OCI-LY7 (cell line): ENCODE data around the gene ARFGEF3. TPM values are rescaled to one million over a fixed set of nuclear protein-coding genes. Genes with fewer than 3 reads are reported as not detected.

Experiments
- BruUV-seq: library from RNA; stranded (reverse); fragments of 400-500 nt; replicated peaks from 2 replicates; lab custom pipeline; 2021; lab: Mats Ljungman, UMichigan
- CTCF ChIA-PET: fragments of 300-600 bp; sonication (Branson Sonifier 250); formaldehyde crosslinking; loops from one replicate; lab custom pipeline; 2022; ENCODE audit warnings: antibody characterized with exemption; ENCODE audit not compliant: unreplicated experiment; lab: Charles Lee
- POLR2A ChIA-PET: fragments of 300-600 bp; sonication (Branson Sonifier 250); formaldehyde crosslinking; loops from one replicate; lab custom pipeline; 2022; ENCODE audit warnings: antibody characterized with exemption; lab: Charles Lee
- DNase-seq: peaks from one replicate; pipeline ENCODE4 v3.0.0-alpha.2; 2015; ENCODE audit warnings: low spot score
- H2AFZ ChIP-seq: fragments of 200-600 bp; sonication (generic), shearing (Covaris generic); 2 replicates; pipeline ENCODE4 v1.6.1; 2014; ENCODE audit warnings: mild to moderate bottlenecking, antibody characterized with exemption, low read length, moderate library complexity
- H3K27ac ChIP-seq: fragments of 200-600 bp; sonication (generic); 2 replicates; pipeline ENCODE4 v1.5.1; 2014; ENCODE audit warnings: mixed run types, low read depth, mild to moderate bottlenecking, moderate library complexity, low read length, inconsistent platforms; ENCODE audit not compliant: poor library complexity, severe bottlenecking
- H3K36me3 ChIP-seq: fragments of 200-600 bp; sonication (generic); 2 replicates; pipeline ENCODE4 v1.6.1; 2014; ENCODE audit warnings: mild to moderate bottlenecking, antibody characterized with exemption, low read length, moderate library complexity, mixed read lengths; ENCODE audit not compliant: insufficient read depth
- H3K4me1 ChIP-seq: fragments of 200-600 bp; sonication (generic); 2 replicates; pipeline ENCODE4 v1.5.1; 2014; ENCODE audit warnings: mild to moderate bottlenecking, low read length; ENCODE audit not compliant: insufficient read depth, poor library complexity, severe bottlenecking
- H3K4me2 ChIP-seq: fragments of 200-600 bp; sonication (generic); 2 replicates; pipeline ENCODE4 v1.6.1; 2014; ENCODE audit warnings: mild to moderate bottlenecking, low read length
- H3K4me3 ChIP-seq: fragments of 200-600 bp; sonication (generic); 2 replicates; pipeline ENCODE4 v1.5.1; 2014; ENCODE audit warnings: mild to moderate bottlenecking, low read depth, low read length; ENCODE audit not compliant: poor library complexity, severe bottlenecking
- H3K79me2 ChIP-seq: fragments of 200-600 bp; sonication (generic); 2 replicates; pipeline ENCODE4 v1.6.1; 2016; ENCODE audit warnings: low read depth, mild to moderate bottlenecking, low read length, moderate library complexity, mixed read lengths; ENCODE audit not compliant: insufficient read depth
- H3K9me2 ChIP-seq: fragments of 200-600 bp; sonication (generic); 2 replicates; pipeline ENCODE4 v1.6.1; 2016; ENCODE audit warnings: mild to moderate bottlenecking, low read length, mixed read lengths; ENCODE audit not compliant: insufficient read depth
- H3K9me3 ChIP-seq: fragments of 200-600 bp; sonication (generic); 2 replicates; pipeline ENCODE4 v1.6.1; 2014; ENCODE audit warnings: mild to moderate bottlenecking, mixed run types, low read length, mixed read lengths
- H4K20me1 ChIP-seq: fragments of 200-600 bp; sonication (generic); 2 replicates; pipeline ENCODE4 v1.6.1; 2014; ENCODE audit warnings: mild to moderate bottlenecking, antibody characterized with exemption, low read length, moderate library complexity, mixed read lengths; ENCODE audit not compliant: insufficient read depth
- CTCF ChIP-seq: fragments of 200-600 bp; sonication (generic); conservative IDR thresholded peaks from 2 replicates; pipeline ENCODE4 v1.5.1; 2014; ENCODE audit warnings: mild to moderate bottlenecking, antibody characterized with exemption, low read length, moderate library complexity, mixed read lengths
- EZH2phosphoT487 ChIP-seq: fragments of 200-600 bp; sonication (generic); IDR thresholded peaks from 2 replicates; pipeline ENCODE4 v1.6.1; 2018; ENCODE audit warnings: low read depth, borderline replicate concordance, mild to moderate bottlenecking, mixed run types, antibody characterized with exemption, low read length, moderate library complexity, mixed read lengths
- intact Hi-C: fragments of 100-400 bp; cut with micrococcal nuclease; formaldehyde crosslinking; loops from one replicate; pipeline ENCODE4 v1.10.0; 2022; ENCODE audit not compliant: unreplicated experiment
- total RNA-seq, 2 experiments: library from RNA; depleted of rRNA in 1 of 2; stranded (reverse); fragments of >200 nt in 1 of 2; shearing (Covaris generic) in 1 of 2; gene quantifications; 2 replicates each; pipeline ENCODE4 v1.2.3, GENCODE V29; 2014 to 2022

The ARFGEF3 gene
- total RNA-seq, 2 experiments from 2014 or later, result not detected

- no peaks in the 10 kb centered on the region for H3K9me3 ChIP-seq
These were observed 68.0 kb downstream of the ARFGEF3 start for GRCh38 chr6:138229663-138230179.

GRCh38 chr6:138230221-138230620 is 68.5 kb downstream of the ARFGEF3 start:
- H3K4me1 ChIP-seq, result peaks cover 7% of the 10 kb centered on the region
- no peak overlapping the region for H3K27ac ChIP-seq
- H3K4me3 ChIP-seq, result no peak overlapping the region
- H3K9me3 ChIP-seq, result no peaks in the 10 kb centered on the region
- ChIA-PET POLR2A (interaction anchor here (0.6 to 1.0 kb wide), 2 partner anchors 8 to 301 kb away, joined by 3 read pairs; no protein-coding TSS in a partner anchor), CTCF (no interaction called here)
- H3K9me2 ChIP-seq, result no peaks in the 10 kb centered on the region
- 0 out of 2 replicates have a peak, but pooled peaks cover 3% of the 10 kb centered on the region for H4K20me1 ChIP-seq
- TF ChIP-seq EZH2phosphoT487 (no peak), CTCF (no peak)
- no peak for DNase-seq
- intact Hi-C loops, result no loop called here
- H3K79me2 ChIP-seq, result no peaks in the 10 kb centered on the region
- BruUV-seq, result no TSS peak
- H2AFZ ChIP-seq, result no peak overlapping the region
- H3K4me2 ChIP-seq, result no peak overlapping the region
- no peaks in the 10 kb centered on the region for H3K36me3 ChIP-seq

More at GRCh38 chr6:138229663-138230179, 68.0 kb downstream of the ARFGEF3 start:
- Histone ChIP-seq H3K4me2 (no peak overlapping the region), H3K27ac (no peak overlapping the region), H3K79me2 (no peaks in the 10 kb centered on the region), H3K9me2 (no peaks in the 10 kb centered on the region), H2AFZ (no peak overlapping the region), H3K36me3 (no peaks in the 10 kb centered on the region), H4K20me1 (0 out of 2 replicates have a peak, but pooled peaks cover 3% of the 10 kb centered on the region), H3K4me3 (no peak overlapping the region), H3K4me1 (peaks cover 7% of the 10 kb centered on the region)
- TF ChIP-seq EZH2phosphoT487 (no peak), CTCF (no peak)
- intact Hi-C loops, result no loop called here
- no peak for DNase-seq
- BruUV-seq, result no TSS peak
- POLR2A ChIA-PET, result interaction anchor here (0.6 to 1.0 kb wide), 2 partner anchors 9 to 302 kb away, joined by 3 read pairs; no protein-coding TSS in a partner anchor
- CTCF ChIA-PET, result no interaction called here

- no peaks in the 10 kb centered on the region for H3K79me2 ChIP-seq
- 0 out of 2 replicates have a peak, but pooled peaks cover 3% of the 10 kb centered on the region for H4K20me1 ChIP-seq
- H3K4me1 ChIP-seq, result peaks cover 7% of the 10 kb centered on the region
- no peak for DNase-seq
- H3K9me2 ChIP-seq, result no peaks in the 10 kb centered on the region
- ChIA-PET CTCF (no interaction called here), POLR2A (interaction anchor here (0.6 to 1.4 kb wide), 3 partner anchors 21 to 45 kb away, joined by 3 to 4 read pairs (median 3); no protein-coding TSS in a partner anchor)
- TF ChIP-seq EZH2phosphoT487 (no peak), CTCF (no peak)
- H3K4me2 ChIP-seq, result no peak overlapping the region
- no peaks in the 10 kb centered on the region for H3K36me3 ChIP-seq
- no TSS peak for BruUV-seq
- H2AFZ ChIP-seq, result no peak overlapping the region
- H3K9me3 ChIP-seq, result no peaks in the 10 kb centered on the region
- no peak overlapping the region for H3K4me3 ChIP-seq
- intact Hi-C loops, result no loop called here
- H3K27ac ChIP-seq, result no peak overlapping the region
These were observed 69.1 kb downstream of the ARFGEF3 start for GRCh38 chr6:138230759-138231380.
